Nephron progenitor cell (in vitro differentiated cells): Measurements from ENCODE around the gene HOXB3.

Source experiments
- DNase-seq: peaks from one replicate; pipeline ENCODE4 v3.0.0; 2021
- H3K27ac Mint-ChIP-seq: 2 replicates; pipeline ENCODE4 v1.8.0; 2021; ENCODE audit warnings: mild to moderate bottlenecking, moderate library complexity, mixed read lengths
- H3K27me3 Mint-ChIP-seq: 2 replicates; pipeline ENCODE4 v1.8.0; 2021; ENCODE audit warnings: mild to moderate bottlenecking, low read depth, mixed read lengths; ENCODE audit not compliant: poor library complexity
- H3K36me3 Mint-ChIP-seq: 2 replicates; pipeline ENCODE4 v1.8.0; 2021; ENCODE audit warnings: low read depth, mixed read lengths
- H3K4me1 Mint-ChIP-seq: 2 replicates; pipeline ENCODE4 v1.8.0; 2021; ENCODE audit warnings: mixed read lengths
- H3K4me3 Mint-ChIP-seq: 2 replicates; pipeline ENCODE4 v1.8.0; 2021; ENCODE audit warnings: mild to moderate bottlenecking, moderate library complexity, mixed read lengths
- H3K9me3 Mint-ChIP-seq: 2 replicates; pipeline ENCODE4 v1.8.0; 2021; ENCODE audit warnings: mild to moderate bottlenecking, moderate library complexity, mixed read lengths
- CTCF ChIP-seq: fragments of 200-600 bp; sonication (generic); IDR thresholded peaks from 2 replicates; pipeline ENCODE4 v1.5.0; 2021; ENCODE audit warnings: antibody characterized with exemption

The HOXB3 gene

GRCh38 chr17:48633266-48633677 is 43.2 kb upstream of the HOXB3 start:
- Mint-ChIP-seq H3K27ac (peak overlapping the region; percentile 99), H3K27me3 (peaks cover 11% of the 10 kb centered on the region), H3K4me1 (peaks cover 89% of the 10 kb centered on the region), H3K9me3 (no peaks in the 10 kb centered on the region), H3K4me3 (peak overlapping the region; percentile 99), H3K36me3 (peaks cover 15% of the 10 kb centered on the region)
- peak; percentile 68 for DNase-seq
- TF ChIP-seq CTCF: no peak

GRCh38 chr17:48632579-48633265 is 42.7 kb upstream of the HOXB3 start:
- Mint-ChIP-seq H3K4me3 (peak overlapping the region; percentile 99), H3K36me3 (peaks cover 15% of the 10 kb centered on the region), H3K9me3 (no peaks in the 10 kb centered on the region), H3K4me1 (peaks cover 89% of the 10 kb centered on the region), H3K27me3 (peaks cover 11% of the 10 kb centered on the region), H3K27ac (peak overlapping the region; percentile 99)
- DNase-seq: peak; percentile 11
- no peak for TF ChIP-seq CTCF

- TF ChIP-seq CTCF: no peak
- H3K36me3 Mint-ChIP-seq: peaks cover 15% of the 10 kb centered on the region
- H3K27me3 Mint-ChIP-seq: peaks cover 11% of the 10 kb centered on the region
- peak overlapping the region; percentile 99 for H3K4me3 Mint-ChIP-seq
- DNase-seq: peak; percentile 20
- peaks cover 88% of the 10 kb centered on the region for H3K4me1 Mint-ChIP-seq
- H3K27ac Mint-ChIP-seq: peak overlapping the region; percentile 99
- H3K9me3 Mint-ChIP-seq: no peaks in the 10 kb centered on the region
Observed at GRCh38 chr17:48631693-48632578, 41.9 kb upstream of the HOXB3 start.

- Mint-ChIP-seq H3K4me3 (peak overlapping the region; percentile 99), H3K27me3 (peaks cover 11% of the 10 kb centered on the region), H3K36me3 (peaks cover 15% of the 10 kb centered on the region), H3K27ac (peak overlapping the region; percentile 99), H3K4me1 (peaks cover 84% of the 10 kb centered on the region), H3K9me3 (no peaks in the 10 kb centered on the region)
- TF ChIP-seq CTCF: no peak
- peak; percentile 24 for DNase-seq
Observed at GRCh38 chr17:48630925-48631692, 41.1 kb upstream of the HOXB3 start.

- peak overlapping the region; percentile 99 for H3K27ac Mint-ChIP-seq
- H3K4me1 Mint-ChIP-seq: peaks cover 76% of the 10 kb centered on the region
- DNase-seq: peak; percentile 23
- peak overlapping the region; percentile 99 for H3K4me3 Mint-ChIP-seq
- H3K27me3 Mint-ChIP-seq: peaks cover 11% of the 10 kb centered on the region
- H3K36me3 Mint-ChIP-seq: peaks cover 20% of the 10 kb centered on the region
- TF ChIP-seq CTCF: no peak
- no peaks in the 10 kb centered on the region for H3K9me3 Mint-ChIP-seq
Observed at GRCh38 chr17:48630009-48630924, 40.2 kb upstream of the HOXB3 start.
